GM18907 (cell line): Measurements from ENCODE around the gene IGF1R.

Experiments
- ATAC-seq: cut with Tn5 transposase; IDR thresholded peaks from one replicate; pipeline ENCODE4 v1.9.1; 2021; ENCODE audit warnings: mild to moderate bottlenecking, moderate library complexity; ENCODE audit not compliant: unreplicated experiment

IGF1R gene

GRCh38 chr15:98722209-98722608 is 73.9 kb downstream of the IGF1R start:
- no peak for ATAC-seq

- no peak for ATAC-seq
Measured at GRCh38 chr15:98722645-98723044, 74.3 kb downstream of the IGF1R start.

- ATAC-seq: no peak
Measured at GRCh38 chr15:98723195-98723594, 74.9 kb downstream of the IGF1R start.

- ATAC-seq: no peak
Measured at GRCh38 chr15:98724048-98724447, 75.7 kb downstream of the IGF1R start.

- no peak for ATAC-seq
Measured at GRCh38 chr15:98724494-98724893, 76.2 kb downstream of the IGF1R start.

- no peak for ATAC-seq
Measured at GRCh38 chr15:98725874-98726273, 77.5 kb downstream of the IGF1R start.

- ATAC-seq: no peak
Measured at GRCh38 chr15:98727115-98728040, 79.0 kb downstream of the IGF1R start.

- ATAC-seq: no peak
Measured at GRCh38 chr15:98728082-98728810, 79.9 kb downstream of the IGF1R start.

GRCh38 chr15:98728811-98729160 is 80.4 kb downstream of the IGF1R start:
- no peak for ATAC-seq

- ATAC-seq: no peak
Measured at GRCh38 chr15:98729446-98730042, 81.2 kb downstream of the IGF1R start.

GRCh38 chr15:98730860-98731711 is 82.7 kb downstream of the IGF1R start:
- ATAC-seq: no peak

- no peak for ATAC-seq
Measured at GRCh38 chr15:98731712-98732450, 83.5 kb downstream of the IGF1R start.

GRCh38 chr15:98733098-98733497 is 84.8 kb downstream of the IGF1R start:
- no peak for ATAC-seq

- no peak for ATAC-seq
Measured at GRCh38 chr15:98734466-98735199, 86.3 kb downstream of the IGF1R start.

- no peak for ATAC-seq
Measured at GRCh38 chr15:98735304-98735703, 87.0 kb downstream of the IGF1R start.

- ATAC-seq: no peak
Measured at GRCh38 chr15:98735895-98736617, 87.7 kb downstream of the IGF1R start.

GRCh38 chr15:98737159-98737558 is 88.8 kb downstream of the IGF1R start:
- ATAC-seq: no peak

GRCh38 chr15:98737721-98738120 is 89.4 kb downstream of the IGF1R start:
- ATAC-seq: no peak
